ENCODE measurements around the gene CRB1. TPM values are rescaled to one million over a fixed set of nuclear protein-coding genes. Genes with fewer than 3 reads are reported as not detected.

Gene CRB1
- polyA plus RNA-seq, 1 donor (not counting 4 experiments of a cell fraction or from before 2014, with no cell fraction given): 0.04 TPM

DNA sequence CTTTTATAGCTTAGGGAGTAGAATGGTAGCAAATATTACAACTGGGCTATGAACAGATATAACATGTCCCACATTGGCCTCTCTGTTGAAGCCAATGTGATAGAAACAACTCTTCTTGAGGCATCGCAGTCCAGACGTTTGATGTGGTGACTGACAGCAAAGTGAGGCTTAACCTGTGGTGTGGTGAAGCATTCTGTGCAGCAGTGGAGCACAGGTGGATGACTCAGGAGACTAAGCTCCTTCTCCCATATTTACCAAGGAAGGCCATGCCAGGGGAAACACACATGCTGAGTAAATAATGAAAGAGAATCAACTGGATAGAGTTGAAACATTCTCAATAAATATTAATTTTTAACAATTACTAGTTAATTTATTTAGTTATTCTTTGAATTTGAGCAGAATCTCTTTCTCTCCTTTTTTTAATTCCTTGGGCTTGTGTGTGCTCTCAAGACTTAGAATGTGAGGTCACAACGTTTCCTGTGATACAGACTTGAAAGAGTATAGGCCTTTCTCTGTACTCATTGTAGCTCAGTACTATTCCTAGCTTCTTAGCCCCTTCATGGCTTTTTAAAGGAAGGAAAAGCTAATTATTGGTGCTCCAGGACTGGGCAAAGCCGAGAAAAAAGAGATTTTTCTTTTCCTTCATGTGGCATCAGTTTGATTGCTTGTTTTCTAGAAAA lies 17.6 kb downstream of the CRB1 start:
- no peaks in the 10 kb centered on the region for H3K79me2 ChIP-seq (ENCODE audit: control insufficient read depth, insufficient read depth, low read length)
- no peak overlapping the region for H3K4me2 ChIP-seq (ENCODE audit: control insufficient read depth, extremely low read depth, insufficient read depth, low read depth, low read length)
- dilution Hi-C loops (cut with MboI; ENCODE audit: extremely low pct_ligation_motif_present, low sequenced_read_pairs): no loop called here
- FAIRE-seq: no peak
- no peaks in the 10 kb centered on the region for H3K9me3 ChIP-seq (ENCODE audit: control insufficient read depth, low read depth, low read length)
- no peak overlapping the region for H2AFZ ChIP-seq (ENCODE audit: control insufficient read depth, low read length)
- H4K20me1 ChIP-seq (ENCODE audit: control insufficient read depth, extremely low read depth, insufficient read depth, low read length): no peaks in the 10 kb centered on the region
- H3K4me1 ChIP-seq (ENCODE audit: control insufficient read depth, extremely low read depth, insufficient read depth, low read length): no peaks in the 10 kb centered on the region
- no peak overlapping the region for H3K9ac ChIP-seq (ENCODE audit: control insufficient read depth, extremely low read depth, insufficient read depth, low read length)
- no peaks in the 10 kb centered on the region for H3K9me1 ChIP-seq (ENCODE audit: control insufficient read depth, extremely low read depth, insufficient read depth, low read length)
- no peak overlapping the region for H3K4me3 ChIP-seq (ENCODE audit: control insufficient read depth in 2 of 3, extremely low read depth in 1 of 3, insufficient read depth in 2 of 3, low read depth in 1 of 3, low read length in 3 of 3)
- TF ChIP-seq EZH2 (IDR thresholded peaks at IDR 0.05; ENCODE audit: low read length): no peak
- no peak overlapping the region for H3K27ac ChIP-seq (ENCODE audit: control insufficient read depth, insufficient read depth, low read length)
- no peaks in the 10 kb centered on the region for H3K27me3 ChIP-seq (ENCODE audit: control insufficient read depth, extremely low read depth, insufficient read depth, low read length)
- no peak for DNase-seq (ENCODE audit: low read depth, low spot score)
- H3K36me3 ChIP-seq (ENCODE audit: control insufficient read depth in 2 of 2, extremely low read depth in 1 of 2, insufficient read depth in 2 of 2, low read length in 2 of 2): no peaks in the 10 kb centered on the region

DNA sequence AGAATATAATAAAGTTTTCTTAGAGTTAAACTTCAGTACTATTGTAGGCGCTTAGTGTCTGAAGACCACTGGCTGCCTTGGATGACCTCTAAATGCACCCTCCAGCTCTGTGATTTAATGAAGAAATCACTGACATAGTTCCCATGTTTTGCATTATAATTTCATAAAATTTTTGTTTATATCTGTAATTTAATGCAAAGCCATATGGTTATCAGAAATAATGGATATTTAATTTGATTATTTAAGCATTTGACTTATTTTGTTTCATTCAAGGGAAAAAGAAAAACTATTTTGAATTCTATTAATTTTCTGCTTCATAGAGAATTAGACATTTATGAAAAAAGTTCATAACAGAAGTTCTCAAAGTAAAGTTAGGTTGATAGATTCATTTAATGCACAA lies 18.6 kb downstream of the CRB1 start:
- DNase-seq (ENCODE audit: low read depth, low spot score): no peak
- Histone ChIP-seq H3K36me3 (ENCODE audit: control insufficient read depth in 2 of 2, extremely low read depth in 1 of 2, insufficient read depth in 2 of 2, low read length in 2 of 2) (no peaks in the 10 kb centered on the region), H3K9ac (ENCODE audit: control insufficient read depth, extremely low read depth, insufficient read depth, low read length) (no peak overlapping the region), H3K27ac (ENCODE audit: control insufficient read depth, insufficient read depth, low read length) (no peak overlapping the region), H3K79me2 (ENCODE audit: control insufficient read depth, insufficient read depth, low read length) (no peaks in the 10 kb centered on the region), H4K20me1 (ENCODE audit: control insufficient read depth, extremely low read depth, insufficient read depth, low read length) (no peaks in the 10 kb centered on the region), H3K9me3 (ENCODE audit: control insufficient read depth, low read depth, low read length) (no peaks in the 10 kb centered on the region), H2AFZ (ENCODE audit: control insufficient read depth, low read length) (no peak overlapping the region), H3K9me1 (ENCODE audit: control insufficient read depth, extremely low read depth, insufficient read depth, low read length) (no peaks in the 10 kb centered on the region), H3K4me3 (ENCODE audit: control insufficient read depth in 2 of 3, extremely low read depth in 1 of 3, insufficient read depth in 2 of 3, low read depth in 1 of 3, low read length in 3 of 3) (no peak overlapping the region), H3K27me3 (ENCODE audit: control insufficient read depth, extremely low read depth, insufficient read depth, low read length) (no peaks in the 10 kb centered on the region), H3K4me2 (ENCODE audit: control insufficient read depth, extremely low read depth, insufficient read depth, low read depth, low read length) (no peak overlapping the region), H3K4me1 (ENCODE audit: control insufficient read depth, extremely low read depth, insufficient read depth, low read length) (no peaks in the 10 kb centered on the region)
- FAIRE-seq: no peak
- TF ChIP-seq EZH2 (IDR thresholded peaks at IDR 0.05; ENCODE audit: low read length): no peak
- dilution Hi-C loops (cut with MboI; ENCODE audit: extremely low pct_ligation_motif_present, low sequenced_read_pairs): no loop called here

DNA sequence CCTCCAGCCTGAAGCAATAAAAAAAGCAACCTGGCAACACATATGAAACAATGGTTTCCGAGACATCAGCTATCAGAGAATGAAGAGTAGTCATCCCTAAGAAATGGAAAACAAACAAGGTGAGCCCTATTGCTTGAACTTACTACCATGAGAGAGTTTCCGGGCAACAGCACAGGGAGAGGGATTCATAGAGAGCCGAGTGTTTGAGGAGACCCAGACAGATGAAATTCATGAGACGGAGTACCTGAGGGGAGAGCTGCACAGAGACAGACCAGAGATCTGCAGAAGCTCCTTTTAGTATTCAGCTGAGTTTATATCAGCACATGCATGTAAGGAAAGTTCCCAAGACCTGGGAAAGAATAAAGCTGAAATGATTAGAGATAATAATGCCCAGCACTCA lies 19.8 kb downstream of the CRB1 start:
- Histone ChIP-seq H3K9me3 (ENCODE audit: control insufficient read depth, low read depth, low read length) (no peaks in the 10 kb centered on the region), H3K9ac (ENCODE audit: control insufficient read depth, extremely low read depth, insufficient read depth, low read length) (no peak overlapping the region), H3K79me2 (ENCODE audit: control insufficient read depth, insufficient read depth, low read length) (no peaks in the 10 kb centered on the region), H2AFZ (ENCODE audit: control insufficient read depth, low read length) (no peak overlapping the region), H3K36me3 (ENCODE audit: control insufficient read depth in 2 of 2, extremely low read depth in 1 of 2, insufficient read depth in 2 of 2, low read length in 2 of 2) (no peaks in the 10 kb centered on the region), H3K4me1 (ENCODE audit: control insufficient read depth, extremely low read depth, insufficient read depth, low read length) (no peaks in the 10 kb centered on the region), H3K27me3 (ENCODE audit: control insufficient read depth, extremely low read depth, insufficient read depth, low read length) (no peaks in the 10 kb centered on the region), H3K9me1 (ENCODE audit: control insufficient read depth, extremely low read depth, insufficient read depth, low read length) (no peaks in the 10 kb centered on the region), H3K4me2 (ENCODE audit: control insufficient read depth, extremely low read depth, insufficient read depth, low read depth, low read length) (no peak overlapping the region), H3K4me3 (ENCODE audit: control insufficient read depth in 2 of 3, extremely low read depth in 1 of 3, insufficient read depth in 2 of 3, low read depth in 1 of 3, low read length in 3 of 3) (no peak overlapping the region), H4K20me1 (ENCODE audit: control insufficient read depth, extremely low read depth, insufficient read depth, low read length) (no peaks in the 10 kb centered on the region), H3K27ac (ENCODE audit: control insufficient read depth, insufficient read depth, low read length) (no peak overlapping the region)
- DNase-seq (ENCODE audit: low read depth, low spot score) (no peak), FAIRE-seq (no peak)
- TF ChIP-seq, protein P1, sequence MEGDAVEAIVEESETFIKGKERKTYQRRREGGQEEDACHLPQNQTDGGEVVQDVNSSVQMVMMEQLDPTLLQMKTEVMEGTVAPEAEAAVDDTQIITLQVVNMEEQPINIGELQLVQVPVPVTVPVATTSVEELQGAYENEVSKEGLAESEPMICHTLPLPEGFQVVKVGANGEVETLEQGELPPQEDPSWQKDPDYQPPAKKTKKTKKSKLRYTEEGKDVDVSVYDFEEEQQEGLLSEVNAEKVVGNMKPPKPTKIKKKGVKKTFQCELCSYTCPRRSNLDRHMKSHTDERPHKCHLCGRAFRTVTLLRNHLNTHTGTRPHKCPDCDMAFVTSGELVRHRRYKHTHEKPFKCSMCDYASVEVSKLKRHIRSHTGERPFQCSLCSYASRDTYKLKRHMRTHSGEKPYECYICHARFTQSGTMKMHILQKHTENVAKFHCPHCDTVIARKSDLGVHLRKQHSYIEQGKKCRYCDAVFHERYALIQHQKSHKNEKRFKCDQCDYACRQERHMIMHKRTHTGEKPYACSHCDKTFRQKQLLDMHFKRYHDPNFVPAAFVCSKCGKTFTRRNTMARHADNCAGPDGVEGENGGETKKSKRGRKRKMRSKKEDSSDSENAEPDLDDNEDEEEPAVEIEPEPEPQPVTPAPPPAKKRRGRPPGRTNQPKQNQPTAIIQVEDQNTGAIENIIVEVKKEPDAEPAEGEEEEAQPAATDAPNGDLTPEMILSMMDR (optimal IDR thresholded peaks at IDR 0.05 in 1 of 3, IDR thresholded peaks at IDR 0.05 in 1 of 3, conservative IDR thresholded peaks at IDR 0.05 in 1 of 3; ENCODE audit: extremely low read depth in 1 of 3, insufficient read depth in 2 of 3, low read length in 3 of 3): no peak
- no peak for TF ChIP-seq EZH2 (IDR thresholded peaks at IDR 0.05; ENCODE audit: low read length)
- dilution Hi-C loops (cut with MboI; ENCODE audit: extremely low pct_ligation_motif_present, low sequenced_read_pairs): no loop called here

All from keratinocyte (primary cell).